ENCODE measurements around the gene PPEF2. TPM values are rescaled to one million over a fixed set of nuclear protein-coding genes. Genes with fewer than 3 reads are reported as not detected.

The PPEF2 gene
- total and polyA plus RNA-seq, 10 of the 15 experiments (the other 5 are each of a cell fraction or from before 2014, with no cell fraction given): not detected

DNA sequence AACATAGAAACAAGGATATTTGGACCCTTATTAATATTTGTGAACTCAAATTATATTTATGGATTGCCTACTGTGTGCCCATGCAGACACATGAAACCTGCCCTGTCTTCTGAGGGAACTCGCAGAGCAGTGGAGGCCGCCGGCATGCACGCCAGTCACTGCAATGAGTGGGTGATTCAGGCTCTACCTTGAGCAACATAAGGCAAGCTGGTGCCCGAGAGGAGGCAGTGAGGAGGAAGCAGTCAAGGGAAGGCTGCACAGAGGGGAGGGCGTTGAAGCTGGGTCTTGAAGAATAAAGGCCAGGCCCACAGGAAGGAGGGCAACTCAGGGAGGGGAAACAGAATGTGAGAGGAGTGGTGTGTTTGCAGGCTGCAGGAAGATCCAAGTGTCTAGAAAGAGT, 52.8 kb downstream of the PPEF2 start:
- H3K79me2 ChIP-seq (ENCODE audit: control insufficient read depth, insufficient read depth, low read length): no peaks in the 10 kb centered on the region
- H3K27ac ChIP-seq (ENCODE audit: control insufficient read depth, insufficient read depth): no peak overlapping the region
- no peak overlapping the region for H3K9ac ChIP-seq (ENCODE audit: control insufficient read depth, insufficient read depth, low read length)
- H3K4me3 ChIP-seq: no peak overlapping the region
- WGBS (ENCODE audit: insufficient coverage, insufficient replicate concordance, low lambda C conversion rate, missing lambda C conversion rate): 56% methylated on average over 6 of the region's 6 CpGs
- ChIA-PET SMC1A (ENCODE audit: uncharacterized antibody, unreplicated experiment) (interaction anchor here (0.6 kb wide), 1 partner anchor 137 kb away, joined by 3 read pairs; no protein-coding TSS in a partner anchor), POLR2A (no interaction called here), CTCF (no interaction called here), RAD21 (ENCODE audit: unreplicated experiment) (no interaction called here)
- H3K9me3 ChIP-seq (replicated peaks; ENCODE audit: control insufficient read depth, insufficient read depth, low read length): no peaks in the 10 kb centered on the region
- H3K36me3 ChIP-seq (ENCODE audit: control insufficient read depth in 2 of 2, insufficient read depth in 2 of 2, low read length in 1 of 2): no peaks in the 10 kb centered on the region
- in situ Hi-C loops (cut with MboI): no loop called here
- no peaks in the 10 kb centered on the region for H3K4me1 ChIP-seq (ENCODE audit: control insufficient read depth, insufficient read depth, low read length)
- TF ChIP-seq TARDBP (IDR thresholded peaks at IDR 0.05; ENCODE audit: borderline replicate concordance) (no peak), ZSCAN29 (IDR thresholded peaks at IDR 0.05) (no peak), ZNF24 (IDR thresholded peaks at IDR 0.05) (no peak)
- no peak overlapping the region for H3K4me2 ChIP-seq (ENCODE audit: control insufficient read depth, insufficient read depth)
- H2AFZ ChIP-seq (ENCODE audit: control insufficient read depth, low read depth, low read length): no peak overlapping the region
- no peak for FAIRE-seq
- H3K27me3 ChIP-seq (replicated peaks in 1 of 2; ENCODE audit: control insufficient read depth in 2 of 2, insufficient read depth in 2 of 2, low read length in 1 of 2): no peaks in the 10 kb centered on the region
- BruUV-seq (replicated peaks): no TSS peak
- ATAC-seq: no peak
- no peak for DNase-seq (ENCODE audit: low read depth, low spot score)
- intact Hi-C loops (cut with micrococcal nuclease; ENCODE audit: unreplicated experiment): no loop called here
- no peaks in the 10 kb centered on the region for H4K20me1 ChIP-seq (ENCODE audit: control insufficient read depth, insufficient read depth)

DNA sequence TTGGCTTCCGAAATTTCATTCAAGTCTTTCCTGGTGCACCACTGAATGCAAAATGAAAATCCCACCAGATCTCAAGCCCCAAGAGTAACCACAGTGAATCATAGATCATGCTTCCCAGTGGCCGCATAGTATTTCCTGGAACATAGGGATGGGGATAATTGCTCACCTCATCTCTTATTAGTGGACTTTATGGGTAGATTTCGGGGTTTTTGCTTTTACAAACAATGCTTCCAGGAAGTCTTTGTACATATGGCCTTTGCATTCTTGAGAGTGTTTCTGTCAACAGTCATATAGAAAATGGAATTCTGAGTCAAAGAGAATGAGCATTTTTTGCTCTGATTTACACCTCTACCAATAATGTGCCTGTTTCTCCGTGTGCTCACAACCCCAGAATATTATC, 53.4 kb downstream of the PPEF2 start:
- no peak for DNase-seq (ENCODE audit: low read depth, low spot score)
- H3K9ac ChIP-seq (ENCODE audit: control insufficient read depth, insufficient read depth, low read length): no peak overlapping the region
- H3K4me1 ChIP-seq (ENCODE audit: control insufficient read depth, insufficient read depth, low read length): no peaks in the 10 kb centered on the region
- POLR2A ChIA-PET: no interaction called here
- SMC1A ChIA-PET (ENCODE audit: uncharacterized antibody, unreplicated experiment): interaction anchor here (0.6 kb wide), 1 partner anchor 137 kb away, joined by 3 read pairs; no protein-coding TSS in a partner anchor
- H3K27ac ChIP-seq (ENCODE audit: control insufficient read depth, insufficient read depth): no peak overlapping the region
- BruUV-seq (replicated peaks): no TSS peak
- no peak for FAIRE-seq
- WGBS (ENCODE audit: insufficient coverage, insufficient replicate concordance, low lambda C conversion rate, missing lambda C conversion rate): 24% methylated on average over 4 of the region's 4 CpGs
- no peak overlapping the region for H3K4me3 ChIP-seq
- no peaks in the 10 kb centered on the region for H3K36me3 ChIP-seq (ENCODE audit: control insufficient read depth in 2 of 2, insufficient read depth in 2 of 2, low read length in 1 of 2)
- RAD21 ChIA-PET (ENCODE audit: unreplicated experiment): interaction anchor here (1.0 to 1.5 kb wide), 3 partner anchors 125 to 222 kb away, joined by 3 to 6 read pairs (median 5); partner anchors contain the start of gene CDKL2
- H4K20me1 ChIP-seq (ENCODE audit: control insufficient read depth, insufficient read depth): no peaks in the 10 kb centered on the region
- TF ChIP-seq NFYA (IDR thresholded peaks at IDR 0.05; ENCODE audit: borderline replicate concordance, low read depth, low read length): no peak
- TF ChIP-seq ZSCAN29 (IDR thresholded peaks at IDR 0.05): no peak
- peak; percentile 48; the same call in 1 of the 2 replicates for TF ChIP-seq JUNB (IDR thresholded peaks at IDR 0.05)
- ATAC-seq: no peak
- intact Hi-C loops (cut with micrococcal nuclease; ENCODE audit: unreplicated experiment): no loop called here
- H3K4me2 ChIP-seq (ENCODE audit: control insufficient read depth, insufficient read depth): no peak overlapping the region
- in situ Hi-C loops (cut with MboI): no loop called here
- H3K9me3 ChIP-seq (replicated peaks; ENCODE audit: control insufficient read depth, insufficient read depth, low read length): no peaks in the 10 kb centered on the region
- H3K79me2 ChIP-seq (ENCODE audit: control insufficient read depth, insufficient read depth, low read length): no peaks in the 10 kb centered on the region
- H3K27me3 ChIP-seq (replicated peaks in 1 of 2; ENCODE audit: control insufficient read depth in 2 of 2, insufficient read depth in 2 of 2, low read length in 1 of 2): no peaks in the 10 kb centered on the region
- CTCF ChIA-PET: interaction anchor here (1.0 to 2.5 kb wide), 8 partner anchors 26 to 356 kb away, joined by 3 to 29 read pairs (median 5); partner anchors contain the start of gene ODAPH
- H2AFZ ChIP-seq (ENCODE audit: control insufficient read depth, low read depth, low read length): no peak overlapping the region

Measured in GM12878 (cell line).